Measurements from ENCODE around the gene FLNB. TPM values are rescaled to one million over a fixed set of nuclear protein-coding genes. Genes with fewer than 3 reads are reported as not detected.

FLNB gene
- total and polyA plus RNA-seq, 2 of the 13 experiments (the other 11 are each of a cell fraction or from before 2014, with no cell fraction given) = 106 to 130 TPM

DNA sequence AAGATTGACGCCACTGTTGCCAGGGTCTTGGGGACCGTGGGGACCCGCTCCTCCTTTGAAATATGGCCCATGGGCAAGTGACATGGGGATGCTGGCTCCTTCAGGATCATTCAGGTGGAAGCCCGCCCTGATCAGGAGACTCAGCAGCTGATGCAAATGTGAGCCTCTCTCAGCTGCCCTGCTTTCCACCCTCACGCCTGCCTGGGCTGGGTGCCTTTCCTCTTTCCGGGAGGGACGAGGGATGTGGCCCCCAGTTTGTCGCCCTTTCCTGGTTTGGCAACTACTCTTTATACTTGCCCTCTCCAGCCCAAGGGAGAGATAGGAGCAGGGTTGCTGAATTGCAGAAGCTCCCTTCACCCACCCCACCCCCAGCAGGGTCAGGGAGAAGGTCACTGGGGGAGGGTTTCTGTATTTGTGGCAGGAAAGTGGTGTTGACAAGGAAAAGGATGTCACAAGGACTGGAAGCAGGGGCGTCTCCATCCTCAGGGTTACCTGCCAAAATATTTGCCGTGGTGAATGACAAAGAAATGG is 180.8 kb downstream of the FLNB start (continued):
- TF ChIP-seq DMTF1 (CRISPR knock-in tag; IDR thresholded peaks at IDR 0.05) (no peak), CHCHD3 (CRISPR knock-in tag; IDR thresholded peaks at IDR 0.05) (no peak), TBX3 (IDR thresholded peaks at IDR 0.05; ENCODE audit: borderline replicate concordance) (no peak), HNRNPLL (IDR thresholded peaks at IDR 0.05; ENCODE audit: low read depth, low read length, poor library complexity, severe bottlenecking) (no peak), RFX5 (IDR thresholded peaks at IDR 0.05; ENCODE audit: low read depth, low read length) (no peak), TCF12 (IDR thresholded peaks at IDR 0.05) (no peak), TCF12 (CRISPR knock-in tag; IDR thresholded peaks at IDR 0.05) (no peak), ZNF251 (CRISPR knock-in tag; IDR thresholded peaks at IDR 0.05) (no peak), SRY (CRISPR knock-in tag; IDR thresholded peaks at IDR 0.05) (no peak), CBX2 (IDR thresholded peaks at IDR 0.05; ENCODE audit: low read depth, low read length) (no peak), CBX2 (CRISPR knock-in tag; IDR thresholded peaks at IDR 0.05; ENCODE audit: low read depth) (no peak), ARNTL (CRISPR knock-in tag; IDR thresholded peaks at IDR 0.05) (peak; percentile 49; the same call in 1 of the 2 replicates), DPF2 (CRISPR knock-in tag; IDR thresholded peaks at IDR 0.05; ENCODE audit: borderline replicate concordance, low read depth) (peak; percentile 71; the same call in 1 of the 2 replicates), ZNF530 (CRISPR knock-in tag; IDR thresholded peaks at IDR 0.05; ENCODE audit: low read depth) (no peak), ZNF160 (CRISPR knock-in tag; IDR thresholded peaks at IDR 0.05) (0 out of 2 replicates have a peak, but pooled peaks have one; percentile 43), RAD51 (IDR thresholded peaks at IDR 0.05; ENCODE audit: borderline replicate concordance) (no peak), ZNF20 (CRISPR knock-in tag; IDR thresholded peaks at IDR 0.05) (no peak), NCOA5 (CRISPR knock-in tag; IDR thresholded peaks at IDR 0.05) (no peak), HMG20B (CRISPR knock-in tag; conservative IDR thresholded peaks at IDR 0.05) (peak; percentile 71; the same call in 1 of the 2 replicates), MEIS2 (CRISPR knock-in tag; IDR thresholded peaks at IDR 0.05) (peak; percentile 75), ZBTB38 (CRISPR knock-in tag; IDR thresholded peaks at IDR 0.05) (0 out of 2 replicates have a peak, but pooled peaks have one; percentile 62), TOE1 (CRISPR knock-in tag; IDR thresholded peaks at IDR 0.05) (no peak)
- TF ChIP-seq, protein P1, sequence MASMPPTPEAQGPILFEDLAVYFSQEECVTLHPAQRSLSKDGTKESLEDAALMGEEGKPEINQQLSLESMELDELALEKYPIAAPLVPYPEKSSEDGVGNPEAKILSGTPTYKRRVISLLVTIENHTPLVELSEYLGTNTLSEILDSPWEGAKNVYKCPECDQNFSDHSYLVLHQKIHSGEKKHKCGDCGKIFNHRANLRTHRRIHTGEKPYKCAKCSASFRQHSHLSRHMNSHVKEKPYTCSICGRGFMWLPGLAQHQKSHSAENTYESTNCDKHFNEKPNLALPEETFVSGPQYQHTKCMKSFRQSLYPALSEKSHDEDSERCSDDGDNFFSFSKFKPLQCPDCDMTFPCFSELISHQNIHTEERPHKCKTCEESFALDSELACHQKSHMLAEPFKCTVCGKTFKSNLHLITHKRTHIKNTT (CRISPR knock-in tag; IDR thresholded peaks at IDR 0.05) = no peak
- TF ChIP-seq, protein P2, sequence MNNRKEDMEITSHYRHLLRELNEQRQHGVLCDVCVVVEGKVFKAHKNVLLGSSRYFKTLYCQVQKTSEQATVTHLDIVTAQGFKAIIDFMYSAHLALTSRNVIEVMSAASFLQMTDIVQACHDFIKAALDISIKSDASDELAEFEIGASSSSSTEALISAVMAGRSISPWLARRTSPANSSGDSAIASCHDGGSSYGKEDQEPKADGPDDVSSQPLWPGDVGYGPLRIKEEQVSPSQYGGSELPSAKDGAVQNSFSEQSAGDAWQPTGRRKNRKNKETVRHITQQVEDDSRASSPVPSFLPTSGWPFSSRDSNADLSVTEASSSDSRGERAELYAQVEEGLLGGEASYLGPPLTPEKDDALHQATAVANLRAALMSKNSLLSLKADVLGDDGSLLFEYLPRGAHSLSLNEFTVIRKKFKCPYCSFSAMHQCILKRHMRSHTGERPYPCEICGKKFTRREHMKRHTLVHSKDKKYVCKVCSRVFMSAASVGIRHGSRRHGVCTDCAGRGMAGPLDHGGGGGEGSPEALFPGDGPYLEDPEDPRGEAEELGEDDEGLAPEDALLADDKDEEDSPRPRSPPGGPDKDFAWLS (CRISPR knock-in tag; IDR thresholded peaks at IDR 0.05; ENCODE audit: borderline replicate concordance) = no peak
- TF ChIP-seq, protein P3, sequence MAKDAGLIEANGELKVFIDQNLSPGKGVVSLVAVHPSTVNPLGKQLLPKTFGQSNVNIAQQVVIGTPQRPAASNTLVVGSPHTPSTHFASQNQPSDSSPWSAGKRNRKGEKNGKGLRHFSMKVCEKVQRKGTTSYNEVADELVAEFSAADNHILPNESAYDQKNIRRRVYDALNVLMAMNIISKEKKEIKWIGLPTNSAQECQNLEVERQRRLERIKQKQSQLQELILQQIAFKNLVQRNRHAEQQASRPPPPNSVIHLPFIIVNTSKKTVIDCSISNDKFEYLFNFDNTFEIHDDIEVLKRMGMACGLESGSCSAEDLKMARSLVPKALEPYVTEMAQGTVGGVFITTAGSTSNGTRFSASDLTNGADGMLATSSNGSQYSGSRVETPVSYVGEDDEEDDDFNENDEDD (CRISPR knock-in tag; IDR thresholded peaks at IDR 0.05; ENCODE audit: borderline replicate concordance) = no peak
- TF ChIP-seq, protein P4, sequence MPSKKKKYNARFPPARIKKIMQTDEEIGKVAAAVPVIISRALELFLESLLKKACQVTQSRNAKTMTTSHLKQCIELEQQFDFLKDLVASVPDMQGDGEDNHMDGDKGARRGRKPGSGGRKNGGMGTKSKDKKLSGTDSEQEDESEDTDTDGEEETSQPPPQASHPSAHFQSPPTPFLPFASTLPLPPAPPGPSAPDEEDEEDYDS (CRISPR knock-in tag; IDR thresholded peaks at IDR 0.05) = peak; percentile 26; the same call in 1 of the 2 replicates
